Endothelial cell of umbilical vein (primary cell): ENCODE data around the gene ACP5. TPM values are rescaled to one million over a fixed set of nuclear protein-coding genes. Genes with fewer than 3 reads are reported as not detected.

Experiments
- BruUV-seq: library from RNA; stranded (reverse); fragments of 400-500 nt; replicated peaks from 2 replicates; lab custom pipeline; 2021; lab: Mats Ljungman, UMichigan
- CTCF ChIA-PET: fragments of 300-600, 350-600 bp; sonication (Branson Sonifier 250); formaldehyde crosslinking; loops from one replicate; lab custom pipeline; 2021; ENCODE audit warnings: antibody characterized with exemption, inconsistent platforms; lab: Charles Lee
- POLR2A ChIA-PET: fragments of 300-600, 350-600 bp; sonication (Branson Sonifier 250); formaldehyde crosslinking; loops from one replicate; lab custom pipeline; 2021; ENCODE audit warnings: antibody characterized with exemption, inconsistent platforms; lab: Charles Lee
- DNase-seq: peaks from one replicate; pipeline ENCODE4 v3.0.0-alpha.2; 2011; ENCODE audit warnings: low read depth, low spot score
- FAIRE-seq: peaks from 2 replicates; lab custom pipeline; 2011; peaks lifted over from hg19 to GRCh38; lab: Jason Lieb, UNC
- H2AFZ ChIP-seq: 2 replicates; pipeline ENCODE4 v1.6.0; 2012; ENCODE audit warnings: low read depth, low read length, control low read depth, inconsistent platforms
- H3K27ac ChIP-seq: 2 replicates; pipeline ENCODE4 v1.5.1; 2011; ENCODE audit warnings: low read depth, mild to moderate bottlenecking, control low read depth, low read length, moderate library complexity; ENCODE audit not compliant: insufficient read depth
- H3K27me3 ChIP-seq, 2 experiments: 2 replicates each; pipeline versions ENCODE4 v1.6.0 to v1.6.1; 2011; ENCODE audit warnings: low read length in 2 of 2, mixed read lengths in 1 of 2; ENCODE audit not compliant: control insufficient read depth in 2 of 2, insufficient read depth in 2 of 2
- H3K36me3 ChIP-seq, 2 experiments: 2 replicates in 1 of 2; 3 replicates in 1 of 2; pipeline ENCODE4 v1.5.1; 2011; ENCODE audit warnings: low read length in 2 of 2, mild to moderate bottlenecking in 1 of 2, moderate library complexity in 1 of 2; ENCODE audit not compliant: control insufficient read depth in 2 of 2, insufficient read depth in 2 of 2; ENCODE audit errors: extremely low read depth in 1 of 2
- H3K4me1 ChIP-seq: 3 replicates; pipeline ENCODE4 v1.5.1; 2011; ENCODE audit warnings: mild to moderate bottlenecking, low read length; ENCODE audit not compliant: control insufficient read depth, insufficient read depth; ENCODE audit errors: extremely low read depth
- H3K4me2 ChIP-seq: 2 replicates; pipeline ENCODE4 v1.6.1; 2011; ENCODE audit warnings: low read length, control low read depth, mixed read lengths; ENCODE audit not compliant: insufficient read depth
- H3K4me3 ChIP-seq, 3 experiments: fragments of 200-600 bp in 1 of 3; sonication (generic), shearing (Covaris generic) in 1 of 3; replicated peaks in 1 of 3; 2 replicates each; pipeline ENCODE4 v1.5.1; 2011 to 2016; ENCODE audit warnings: control low read depth in 3 of 3, low read length in 3 of 3, mild to moderate bottlenecking in 2 of 3, inconsistent platforms in 1 of 3, low read depth in 1 of 3, moderate library complexity in 1 of 3; ENCODE audit not compliant: insufficient read depth in 1 of 3
- H3K79me2 ChIP-seq: 2 replicates; pipeline ENCODE4 v1.6.0; 2012; ENCODE audit warnings: low read length, inconsistent platforms; ENCODE audit not compliant: control insufficient read depth, insufficient read depth
- H3K9ac ChIP-seq: replicated peaks from 2 replicates; pipeline ENCODE3; 2011; ENCODE audit warnings: low read length, control low read depth; ENCODE audit not compliant: insufficient read depth; ENCODE audit errors: extremely low read depth
- H3K9me1 ChIP-seq: replicated peaks from 3 replicates; pipeline ENCODE4 v1.6.0; 2011; ENCODE audit warnings: mild to moderate bottlenecking, low read length; ENCODE audit not compliant: control insufficient read depth, insufficient read depth; ENCODE audit errors: extremely low read depth
- H3K9me3 ChIP-seq: replicated peaks from 2 replicates; pipeline ENCODE4 v1.5.1; 2012; ENCODE audit warnings: low read length, inconsistent platforms; ENCODE audit not compliant: control insufficient read depth, insufficient read depth
- H4K20me1 ChIP-seq: replicated peaks from 2 replicates; pipeline ENCODE3; 2011; ENCODE audit warnings: mild to moderate bottlenecking, low read length; ENCODE audit not compliant: control insufficient read depth, insufficient read depth; ENCODE audit errors: extremely low read depth
- EZH2 ChIP-seq: IDR thresholded peaks from 2 replicates; pipeline ENCODE4 v1.6.1; 2012; ENCODE audit warnings: borderline replicate concordance, low read depth, mild to moderate bottlenecking, moderate library complexity, low read length, inconsistent platforms; ENCODE audit not compliant: severe bottlenecking
- FOS ChIP-seq: IDR thresholded peaks from 2 replicates; pipeline ENCODE4 v1.6.1; 2011; ENCODE audit warnings: mild to moderate bottlenecking, low read length, moderate library complexity, borderline replicate concordance; ENCODE audit not compliant: insufficient read depth
- GATA2 ChIP-seq: IDR thresholded peaks from 2 replicates; pipeline ENCODE4 v1.7.0; 2011; ENCODE audit warnings: low read depth, mild to moderate bottlenecking, moderate library complexity, mixed read lengths, low read length; ENCODE audit not compliant: insufficient read length, insufficient read depth
- JUN ChIP-seq: IDR thresholded peaks from 2 replicates; pipeline ENCODE4 v1.6.1; 2011; ENCODE audit warnings: borderline replicate concordance, low read depth; ENCODE audit not compliant: insufficient read length, insufficient read depth
- MYC ChIP-seq: IDR thresholded peaks from one replicate; pipeline ENCODE4 v1.6.1; 2011; ENCODE audit warnings: mild to moderate bottlenecking, low read depth, low read length
- POLR2A ChIP-seq: IDR thresholded peaks from 2 replicates; pipeline ENCODE4 v1.6.1; 2012; ENCODE audit warnings: low read depth, mild to moderate bottlenecking, control low read depth, low read length
- POLR2AphosphoS5 ChIP-seq: IDR thresholded peaks from 2 replicates; pipeline ENCODE4 v1.6.1; 2012; ENCODE audit warnings: low read depth, mild to moderate bottlenecking, control low read depth, low read length, moderate library complexity; ENCODE audit not compliant: insufficient read depth
- dilution Hi-C: fragments of 300-500 bp; cut with MboI; formaldehyde crosslinking; loops from one replicate; pipeline ENCODE4 v1.15.0; 2019; ENCODE audit warnings: low sequenced_read_pairs; ENCODE audit not compliant: extremely low pct_ligation_motif_present
- intact Hi-C: fragments of 100-400 bp; cut with micrococcal nuclease; formaldehyde crosslinking; loops from one replicate; pipeline ENCODE4 v1.10.0; 2022
- polyA plus RNA-seq, 4 experiments: library from polyadenylated mRNA; depleted of rRNA in 3 of 4; stranded (reverse) in 3 of 4; unstranded in 1 of 4; fragments of >200 nt; gene quantifications; 2 replicates each; pipeline versions ENCODE4 v1.2.1 to v1.2.3, GENCODE V29; 2011 to 2012; ENCODE audit warnings: missing spikeins in 1 of 4
- total RNA-seq: library from RNA; stranded (reverse); gene quantifications from 2 replicates; pipeline ENCODE4 v1.2.3, GENCODE V29; 2021
- TF ChIP-seq, protein P1 (sequence below), 2 donors: IDR thresholded peaks; 1 replicate in 1 of 2; 2 replicates in 1 of 2; pipeline ENCODE4 v1.5.1; 2011; ENCODE audit warnings: low read length in 2 of 2, mild to moderate bottlenecking in 2 of 2, moderate library complexity in 2 of 2, control low read depth in 1 of 2, inconsistent platforms in 1 of 2, low read depth in 1 of 2; ENCODE audit not compliant: insufficient read depth in 1 of 2; ENCODE audit errors: extremely low read depth in 1 of 2
- TF ChIP-seq, protein P2 (sequence below): IDR thresholded peaks from 2 replicates; pipeline ENCODE4 v1.6.1; 2011; ENCODE audit not compliant: insufficient read depth, insufficient read length

The ACP5 gene
- total and polyA plus RNA-seq, 2 donors (not counting 3 experiments of a cell fraction or from before 2014, with no cell fraction given): 1.3 TPM; not detected in 1

DNA sequence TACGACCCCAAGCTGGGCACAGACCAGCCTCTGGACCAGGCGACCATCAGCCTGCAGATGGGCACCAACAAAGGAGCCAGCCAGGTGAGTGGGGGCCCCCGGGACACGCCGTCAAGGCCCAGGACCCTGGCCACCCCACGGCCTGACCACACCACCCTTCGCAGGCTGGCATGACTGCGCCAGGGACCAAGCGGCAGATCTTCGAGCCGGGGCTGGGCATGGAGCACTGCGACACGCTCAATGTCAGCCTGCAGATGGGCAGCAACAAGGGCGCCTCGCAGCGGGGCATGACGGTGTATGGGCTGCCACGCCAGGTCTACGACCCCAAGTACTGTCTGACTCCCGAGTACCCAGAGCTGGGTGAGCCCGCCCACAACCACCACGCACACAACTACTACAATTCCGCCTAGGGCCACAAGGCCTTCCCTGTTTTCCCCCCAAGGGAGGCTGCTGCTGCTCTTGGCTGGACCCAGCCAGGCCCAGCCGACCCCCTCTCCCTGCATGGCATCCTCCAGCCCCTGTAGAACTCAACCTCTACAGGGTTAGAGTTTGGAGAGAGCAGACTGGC, 28.0 kb downstream of the ACP5 start:
- no peak overlapping the region for H3K27ac ChIP-seq
- H3K9ac ChIP-seq: no peak overlapping the region
- H2AFZ ChIP-seq: no peak overlapping the region
- FAIRE-seq: no peak
- DNase-seq: no peak
- no peaks in the 10 kb centered on the region for H3K9me1 ChIP-seq
- no peaks in the 10 kb centered on the region for H3K9me3 ChIP-seq
- H3K4me3 ChIP-seq: no peak overlapping the region
- H3K4me1 ChIP-seq: no peaks in the 10 kb centered on the region
- no peaks in the 10 kb centered on the region for H4K20me1 ChIP-seq
- no peaks in the 10 kb centered on the region for H3K79me2 ChIP-seq
- H3K4me2 ChIP-seq: no peak overlapping the region
- CTCF ChIA-PET: no interaction called here
- TF ChIP-seq EZH2 (no peak), MYC (no peak), POLR2AphosphoS5 (no peak), GATA2 (no peak), FOS (no peak), POLR2A (no peak), JUN (no peak)
- TF ChIP-seq, protein P1, sequence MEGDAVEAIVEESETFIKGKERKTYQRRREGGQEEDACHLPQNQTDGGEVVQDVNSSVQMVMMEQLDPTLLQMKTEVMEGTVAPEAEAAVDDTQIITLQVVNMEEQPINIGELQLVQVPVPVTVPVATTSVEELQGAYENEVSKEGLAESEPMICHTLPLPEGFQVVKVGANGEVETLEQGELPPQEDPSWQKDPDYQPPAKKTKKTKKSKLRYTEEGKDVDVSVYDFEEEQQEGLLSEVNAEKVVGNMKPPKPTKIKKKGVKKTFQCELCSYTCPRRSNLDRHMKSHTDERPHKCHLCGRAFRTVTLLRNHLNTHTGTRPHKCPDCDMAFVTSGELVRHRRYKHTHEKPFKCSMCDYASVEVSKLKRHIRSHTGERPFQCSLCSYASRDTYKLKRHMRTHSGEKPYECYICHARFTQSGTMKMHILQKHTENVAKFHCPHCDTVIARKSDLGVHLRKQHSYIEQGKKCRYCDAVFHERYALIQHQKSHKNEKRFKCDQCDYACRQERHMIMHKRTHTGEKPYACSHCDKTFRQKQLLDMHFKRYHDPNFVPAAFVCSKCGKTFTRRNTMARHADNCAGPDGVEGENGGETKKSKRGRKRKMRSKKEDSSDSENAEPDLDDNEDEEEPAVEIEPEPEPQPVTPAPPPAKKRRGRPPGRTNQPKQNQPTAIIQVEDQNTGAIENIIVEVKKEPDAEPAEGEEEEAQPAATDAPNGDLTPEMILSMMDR (IDR thresholded peaks at IDR 0.05; ENCODE audit: extremely low read depth in 1 of 2, insufficient read depth in 1 of 2, low read depth in 1 of 2, low read length in 2 of 2): no peak
- TF ChIP-seq, protein P2, sequence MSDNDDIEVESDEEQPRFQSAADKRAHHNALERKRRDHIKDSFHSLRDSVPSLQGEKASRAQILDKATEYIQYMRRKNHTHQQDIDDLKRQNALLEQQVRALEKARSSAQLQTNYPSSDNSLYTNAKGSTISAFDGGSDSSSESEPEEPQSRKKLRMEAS: no peak
- peaks cover 0 to 19% of the 10 kb centered on the region in 2 experiments for H3K36me3 ChIP-seq
- POLR2A ChIA-PET: no interaction called here
- no peaks in the 10 kb centered on the region for H3K27me3 ChIP-seq
- dilution Hi-C loops: no loop called here
- BruUV-seq: no TSS peak
- intact Hi-C loops: no loop called here
